OCI-LY1 (cell line): ENCODE measurements around the gene FIG4.

Source experiments
- CTCF ChIP-seq: fragments of 200-600 bp; sonication (generic), shearing (Covaris generic); IDR thresholded peaks from 2 replicates; pipeline ENCODE4 v1.5.1; 2017; ENCODE audit warnings: mild to moderate bottlenecking, antibody characterized with exemption, low read length, moderate library complexity, mixed read lengths
- EZH2 ChIP-seq: fragments of 200-600 bp; sonication (generic), shearing (Covaris generic); IDR thresholded peaks from 2 replicates; pipeline ENCODE4 v1.8.0; 2017; ENCODE audit warnings: borderline replicate concordance, mixed run types, mild to moderate bottlenecking, antibody characterized with exemption, low read length, moderate library complexity, mixed read lengths

- no peak for TF ChIP-seq CTCF
- no peak for TF ChIP-seq EZH2
Measured at GRCh38 chr6:109861946-109862345, 170.8 kb downstream of the FIG4 start.
